Fibroblast of lung (primary cell): ENCODE measurements around the gene E2F1. TPM values are rescaled to one million over a fixed set of nuclear protein-coding genes. Genes with fewer than 3 reads are reported as not detected.

Experiments
- DNase-seq, 2 donors: peaks; one replicate each; pipeline versions ENCODE4 v3.0.0 to v3.0.0-alpha.2; 2010; ENCODE audit warnings: low read depth in 2 of 2
- H2AFZ ChIP-seq: 2 replicates; pipeline ENCODE4 v1.5.1; 2012; ENCODE audit warnings: low read length, control low read depth, inconsistent platforms
- H3K27ac ChIP-seq: 2 replicates; pipeline ENCODE4 v1.5.1; 2011; ENCODE audit warnings: low read length, control low read depth; ENCODE audit not compliant: insufficient read depth
- H3K27me3 ChIP-seq: 2 replicates; pipeline ENCODE4 v1.5.1; 2011; ENCODE audit warnings: mild to moderate bottlenecking, low read length; ENCODE audit not compliant: control insufficient read depth, insufficient read depth
- H3K36me3 ChIP-seq: 2 replicates; pipeline ENCODE4 v1.5.1; 2011; ENCODE audit warnings: low read length; ENCODE audit not compliant: control insufficient read depth, insufficient read depth
- H3K4me1 ChIP-seq: 2 replicates; pipeline ENCODE4 v1.5.1; 2011; ENCODE audit warnings: low read length; ENCODE audit not compliant: control insufficient read depth, insufficient read depth; ENCODE audit errors: extremely low read depth
- H3K4me2 ChIP-seq: 2 replicates; pipeline ENCODE4 v1.5.1; 2011; ENCODE audit warnings: low read length, control low read depth; ENCODE audit not compliant: insufficient read depth; ENCODE audit errors: extremely low read depth
- H3K4me3 ChIP-seq, 4 experiments: fragments of 200-600 bp in 1 of 4; sonication (generic) in 1 of 4; replicated peaks in 1 of 4; 2 replicates each; pipeline ENCODE4 v1.5.1; 2011 to 2016; ENCODE audit warnings: low read length in 4 of 4, low read depth in 3 of 4, mild to moderate bottlenecking in 3 of 4, control low read depth in 2 of 4, inconsistent platforms in 1 of 4, mixed read lengths in 1 of 4; ENCODE audit not compliant: insufficient read depth in 1 of 4; ENCODE audit errors: control extremely low read depth in 1 of 4
- H3K79me2 ChIP-seq: 2 replicates; pipeline ENCODE4 v1.5.1; 2012; ENCODE audit warnings: mild to moderate bottlenecking, low read length, inconsistent platforms; ENCODE audit not compliant: control insufficient read depth, insufficient read depth
- H3K9ac ChIP-seq: 2 replicates; pipeline ENCODE4 v1.5.1; 2011; ENCODE audit warnings: mild to moderate bottlenecking, low read length, control low read depth; ENCODE audit not compliant: insufficient read depth
- H3K9me3 ChIP-seq: 2 replicates; pipeline ENCODE4 v1.5.1; 2012; ENCODE audit warnings: low read depth, low read length; ENCODE audit not compliant: control insufficient read depth, insufficient read depth
- H4K20me1 ChIP-seq: 2 replicates; pipeline ENCODE4 v1.5.1; 2011; ENCODE audit warnings: low read length; ENCODE audit not compliant: control insufficient read depth, insufficient read depth; ENCODE audit errors: extremely low read depth
- EZH2 ChIP-seq: IDR thresholded peaks from 2 replicates; pipeline ENCODE4 v1.5.1; 2012; ENCODE audit warnings: low read length, control low read depth, mild to moderate bottlenecking; ENCODE audit errors: missing control alignments
- polyA plus RNA-seq, 2 donors: library from polyadenylated mRNA; depleted of rRNA in 1 of 2; stranded (reverse) in 1 of 2; unstranded in 1 of 2; fragments of >200 nt; gene quantifications; 2 replicates each; pipeline ENCODE4 v1.2.1, GENCODE V29; 2011 to 2012; ENCODE audit warnings: missing spikeins in 1 of 2
- total RNA-seq: library from RNA; depleted of rRNA; stranded (reverse); fragments of >200 nt; gene quantifications from 2 replicates; pipeline ENCODE4 v1.2.1, GENCODE V29; 2014
- TF ChIP-seq, protein P1 (sequence below), 2 donors: IDR thresholded peaks in 1 of 2; conservative IDR thresholded peaks in 1 of 2; 1 replicate in 1 of 2; 2 replicates in 1 of 2; pipeline ENCODE4 v1.5.1; 2011 to 2012; ENCODE audit warnings: low read length in 2 of 2, control low read depth in 1 of 2, inconsistent platforms in 1 of 2, low read depth in 1 of 2, mild to moderate bottlenecking in 1 of 2

The E2F1 gene
- total and polyA plus RNA-seq, 2 donors (not counting 1 experiment from before 2014, with no cell fraction given), result 2.1 to 3.5 TPM

- no peak overlapping the region for H3K9ac ChIP-seq
- H3K79me2 ChIP-seq, result peaks cover 14% of the 10 kb centered on the region
- no peak overlapping the region for H3K27ac ChIP-seq
- no peaks in the 10 kb centered on the region for H3K27me3 ChIP-seq
- no peak for TF ChIP-seq EZH2
- TF ChIP-seq, protein P1, sequence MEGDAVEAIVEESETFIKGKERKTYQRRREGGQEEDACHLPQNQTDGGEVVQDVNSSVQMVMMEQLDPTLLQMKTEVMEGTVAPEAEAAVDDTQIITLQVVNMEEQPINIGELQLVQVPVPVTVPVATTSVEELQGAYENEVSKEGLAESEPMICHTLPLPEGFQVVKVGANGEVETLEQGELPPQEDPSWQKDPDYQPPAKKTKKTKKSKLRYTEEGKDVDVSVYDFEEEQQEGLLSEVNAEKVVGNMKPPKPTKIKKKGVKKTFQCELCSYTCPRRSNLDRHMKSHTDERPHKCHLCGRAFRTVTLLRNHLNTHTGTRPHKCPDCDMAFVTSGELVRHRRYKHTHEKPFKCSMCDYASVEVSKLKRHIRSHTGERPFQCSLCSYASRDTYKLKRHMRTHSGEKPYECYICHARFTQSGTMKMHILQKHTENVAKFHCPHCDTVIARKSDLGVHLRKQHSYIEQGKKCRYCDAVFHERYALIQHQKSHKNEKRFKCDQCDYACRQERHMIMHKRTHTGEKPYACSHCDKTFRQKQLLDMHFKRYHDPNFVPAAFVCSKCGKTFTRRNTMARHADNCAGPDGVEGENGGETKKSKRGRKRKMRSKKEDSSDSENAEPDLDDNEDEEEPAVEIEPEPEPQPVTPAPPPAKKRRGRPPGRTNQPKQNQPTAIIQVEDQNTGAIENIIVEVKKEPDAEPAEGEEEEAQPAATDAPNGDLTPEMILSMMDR (conservative IDR thresholded peaks at IDR 0.05 in 1 of 2, IDR thresholded peaks at IDR 0.05 in 1 of 2; ENCODE audit: low read depth in 1 of 2, low read length in 2 of 2), result no peak
- no peak overlapping the region for H3K4me3 ChIP-seq
- H3K4me1 ChIP-seq, result peaks cover 11% of the 10 kb centered on the region
- no peak overlapping the region for H2AFZ ChIP-seq
- H3K36me3 ChIP-seq, result no peaks in the 10 kb centered on the region
- peak; percentile 48 to 51 for DNase-seq
- H3K4me2 ChIP-seq, result no peak overlapping the region
- H3K9me3 ChIP-seq, result no peaks in the 10 kb centered on the region
- H4K20me1 ChIP-seq, result no peaks in the 10 kb centered on the region
Measured at GRCh38 chr20:33680686-33681085, 5.5 kb downstream of the E2F1 start.

DNA sequence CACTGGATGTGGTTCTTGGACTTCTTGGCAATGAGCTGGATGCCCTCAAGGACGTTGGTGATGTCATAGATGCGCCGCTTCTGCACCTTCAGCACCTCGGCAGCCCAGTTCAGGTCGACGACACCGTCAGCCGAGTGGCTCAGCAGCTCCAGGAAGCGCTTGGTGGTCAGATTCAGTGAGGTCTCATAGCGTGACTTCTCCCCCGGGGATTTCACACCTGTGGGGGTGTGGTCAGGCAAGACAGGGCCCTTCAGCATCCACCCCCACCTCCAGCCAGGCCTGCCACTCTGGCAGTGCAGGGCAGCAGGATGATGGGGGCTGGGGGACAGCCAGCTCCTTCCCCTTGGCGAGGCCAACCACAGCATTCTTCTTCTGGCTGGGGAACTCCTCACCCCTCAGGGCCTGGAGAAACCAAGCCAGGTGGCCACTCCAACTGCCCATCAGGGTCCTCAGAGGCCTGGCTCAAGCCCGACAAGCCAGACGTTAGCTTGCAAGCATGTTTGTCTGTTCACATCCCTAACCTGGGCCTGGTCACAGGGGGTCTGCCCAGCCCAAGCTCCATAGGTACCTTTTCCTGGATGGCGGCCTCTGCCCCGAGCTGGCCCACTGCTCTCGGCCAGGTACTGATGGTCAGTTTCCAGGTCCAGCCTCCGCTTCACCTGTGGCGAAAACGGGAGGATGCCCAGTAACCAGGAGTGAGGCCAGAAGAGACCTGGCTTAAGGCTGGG is 6.3 kb downstream of the E2F1 start:
- Histone ChIP-seq H2AFZ (no peak overlapping the region), H3K27me3 (no peaks in the 10 kb centered on the region), H3K79me2 (peaks cover 9% of the 10 kb centered on the region), H3K9ac (no peak overlapping the region), H3K27ac (no peak overlapping the region), H3K36me3 (no peaks in the 10 kb centered on the region), H3K4me1 (peaks cover 10% of the 10 kb centered on the region), H3K9me3 (no peaks in the 10 kb centered on the region), H3K4me2 (no peak overlapping the region), H4K20me1 (no peaks in the 10 kb centered on the region), H3K4me3 (no peak overlapping the region)
- TF ChIP-seq EZH2, result no peak
- TF ChIP-seq, protein P1 (conservative IDR thresholded peaks at IDR 0.05 in 1 of 2, IDR thresholded peaks at IDR 0.05 in 1 of 2; ENCODE audit: low read depth in 1 of 2, low read length in 2 of 2), result no peak
- no peak for DNase-seq

DNA sequence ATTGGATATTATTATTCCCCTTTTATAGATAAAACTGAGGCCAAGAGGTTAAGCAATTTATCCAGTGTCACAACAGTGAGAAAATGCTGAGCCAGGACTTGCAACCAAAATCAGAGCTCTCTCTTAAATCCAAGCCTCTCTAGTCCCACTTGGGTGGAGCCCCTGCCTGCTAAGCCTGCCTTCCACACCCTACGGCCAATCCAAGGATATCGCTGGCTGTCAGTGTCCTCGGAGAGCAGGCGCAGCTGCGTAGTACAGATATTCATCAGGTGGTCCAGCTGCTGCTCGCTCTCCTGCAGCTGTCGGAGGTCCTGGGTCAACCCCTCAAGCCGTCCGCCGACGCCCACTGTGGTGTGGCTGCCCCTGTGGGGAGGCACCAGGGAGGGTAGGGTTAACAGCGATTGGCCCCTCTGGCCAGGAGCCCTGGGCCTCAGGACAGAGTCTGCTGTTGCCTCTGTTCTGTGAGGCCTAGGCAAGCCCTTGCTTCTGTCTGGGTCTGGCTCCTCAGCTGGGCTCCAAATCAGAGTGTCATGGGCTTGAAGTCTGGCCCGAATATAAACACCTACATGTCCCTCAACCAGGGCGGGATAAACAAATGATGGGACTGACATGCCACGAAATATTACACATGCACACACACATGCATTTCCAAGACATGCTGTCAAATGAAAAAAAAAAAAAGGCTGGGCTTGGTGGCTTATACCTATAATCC is 8.0 kb downstream of the E2F1 start:
- no peaks in the 10 kb centered on the region for H3K36me3 ChIP-seq
- TF ChIP-seq, protein P1 (conservative IDR thresholded peaks at IDR 0.05 in 1 of 2, IDR thresholded peaks at IDR 0.05 in 1 of 2; ENCODE audit: low read depth in 1 of 2, low read length in 2 of 2), result no peak
- TF ChIP-seq EZH2, result no peak
- H3K9ac ChIP-seq, result no peak overlapping the region
- no peaks in the 10 kb centered on the region for H4K20me1 ChIP-seq
- peaks cover 17% of the 10 kb centered on the region for H3K4me1 ChIP-seq
- H3K9me3 ChIP-seq, result no peaks in the 10 kb centered on the region
- no peak overlapping the region for H2AFZ ChIP-seq
- H3K4me2 ChIP-seq, result no peak overlapping the region
- DNase-seq, result no peak
- no peaks in the 10 kb centered on the region for H3K27me3 ChIP-seq
- no peak overlapping the region for H3K4me3 ChIP-seq
- H3K27ac ChIP-seq, result no peak overlapping the region
- H3K79me2 ChIP-seq, result no peaks in the 10 kb centered on the region
